ENCODE data around the gene ELOVL1.

Gene ELOVL1

DNA sequence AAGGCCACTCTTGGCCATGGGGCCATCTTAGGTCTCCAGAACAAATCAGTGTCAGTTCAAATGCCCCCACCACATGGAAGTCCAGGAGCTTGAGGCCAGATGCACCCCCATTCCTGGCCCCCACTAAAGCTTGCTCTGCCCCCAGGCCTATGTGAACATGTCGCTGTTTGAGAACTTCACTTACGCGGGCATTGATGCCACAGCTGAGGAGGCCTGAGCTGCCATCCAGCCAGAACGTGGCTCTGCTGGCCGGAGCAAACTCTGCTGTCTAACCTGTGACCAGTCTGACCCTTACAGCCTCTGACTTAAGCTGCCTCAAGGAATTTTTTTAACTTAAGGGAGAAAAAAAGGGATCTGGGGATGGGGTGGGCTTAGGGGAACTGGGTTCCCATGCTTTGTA is 45.3 kb downstream of the ELOVL1 start:
- no peak for DNase-seq

GRCh38 chr1:43321331-43321891 is 46.4 kb downstream of the ELOVL1 start:
- no peak for DNase-seq

GRCh38 chr1:43319766-43320165 is 48.0 kb downstream of the ELOVL1 start:
- no peak for DNase-seq

DNA sequence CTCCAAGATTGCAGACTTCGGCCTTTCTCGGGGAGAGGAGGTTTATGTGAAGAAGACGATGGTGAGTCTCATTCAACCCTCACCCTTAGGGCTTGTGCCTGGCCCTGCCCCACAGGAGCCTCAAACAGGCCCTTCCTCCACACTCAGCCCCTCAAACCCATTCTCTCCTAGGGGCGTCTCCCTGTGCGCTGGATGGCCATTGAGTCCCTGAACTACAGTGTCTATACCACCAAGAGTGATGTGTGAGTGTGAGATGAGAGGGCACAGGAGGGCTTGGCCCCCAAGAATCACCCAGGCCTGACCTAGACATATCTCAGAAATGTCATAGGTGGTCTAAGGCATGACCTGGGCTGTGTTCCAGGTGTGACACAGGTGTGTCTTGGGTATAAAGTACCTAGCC is 48.5 kb downstream of the ELOVL1 start:
- DNase-seq = no peak

GRCh38 chr1:43318831-43319230 is 49.0 kb downstream of the ELOVL1 start:
- no peak for DNase-seq

DNA sequence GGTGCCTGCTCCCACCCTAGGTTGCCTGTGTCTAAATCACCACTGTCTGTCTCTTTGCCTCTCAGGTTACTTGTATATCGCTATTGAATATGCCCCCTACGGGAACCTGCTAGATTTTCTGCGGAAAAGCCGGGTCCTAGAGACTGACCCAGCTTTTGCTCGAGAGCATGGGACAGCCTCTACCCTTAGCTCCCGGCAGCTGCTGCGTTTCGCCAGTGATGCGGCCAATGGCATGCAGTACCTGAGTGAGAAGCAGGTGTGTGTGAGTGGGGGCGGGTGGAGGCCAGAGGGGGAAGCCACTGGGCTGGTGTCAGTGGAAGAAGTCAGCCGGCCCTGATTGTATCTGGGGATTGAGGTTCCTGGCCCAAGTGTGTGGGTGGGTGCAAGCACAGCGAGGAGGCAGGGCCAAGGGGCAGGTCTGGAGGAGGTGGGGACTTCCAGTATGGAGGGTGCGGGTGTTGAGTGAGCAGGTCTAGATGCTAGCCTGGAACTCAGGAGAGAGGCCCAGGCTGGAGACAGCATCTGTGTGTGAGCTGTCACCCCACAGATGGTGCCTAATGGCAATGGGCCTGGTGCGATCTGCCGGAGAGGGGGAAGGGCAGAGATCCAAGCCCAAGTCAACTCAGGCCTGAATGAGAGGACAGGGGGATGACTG is 49.9 kb downstream of the ELOVL1 start:
- no peak for DNase-seq

- no peak for DNase-seq
Observed at GRCh38 chr1:43316738-43317520, 50.9 kb downstream of the ELOVL1 start.

DNA sequence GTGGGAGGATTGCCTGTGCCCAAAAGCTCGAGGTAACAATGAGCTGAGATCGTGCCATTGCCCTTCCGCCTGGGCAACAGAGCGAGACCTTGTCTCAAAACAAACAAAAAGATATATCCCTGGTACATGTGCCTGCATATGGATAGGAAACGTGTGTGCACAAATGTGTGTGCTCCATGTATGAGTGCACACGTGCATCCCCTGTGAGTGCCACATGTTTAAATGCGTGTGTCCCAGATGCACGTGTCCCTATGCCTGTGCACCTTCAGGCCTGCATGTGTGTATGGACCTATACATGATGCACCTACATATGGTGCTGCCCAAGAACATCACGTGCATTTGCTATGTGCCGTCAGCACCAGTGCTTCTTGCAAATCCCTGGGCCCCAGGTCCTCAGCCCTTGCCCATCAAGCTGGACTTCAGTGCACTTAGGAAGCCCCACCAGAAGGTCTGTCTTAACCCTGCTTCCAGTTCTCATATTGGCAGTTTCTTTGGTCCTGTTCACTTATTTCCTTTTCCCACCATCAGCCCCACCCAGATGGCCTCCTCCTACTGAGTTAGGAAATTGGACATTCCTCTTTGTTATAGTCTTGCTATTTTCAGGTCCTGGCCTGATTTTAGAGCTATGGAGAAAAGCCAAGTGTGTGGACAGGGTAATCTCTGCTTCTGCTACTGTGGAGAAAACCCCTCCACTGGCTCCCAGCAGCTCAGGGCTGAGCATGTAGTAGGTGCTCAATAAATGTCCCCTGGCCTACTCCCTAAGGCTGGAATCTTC is 51.7 kb downstream of the ELOVL1 start:
- no peak for DNase-seq

GRCh38 chr1:43315481-43315880 is 52.3 kb downstream of the ELOVL1 start:
- DNase-seq = no peak

DNA sequence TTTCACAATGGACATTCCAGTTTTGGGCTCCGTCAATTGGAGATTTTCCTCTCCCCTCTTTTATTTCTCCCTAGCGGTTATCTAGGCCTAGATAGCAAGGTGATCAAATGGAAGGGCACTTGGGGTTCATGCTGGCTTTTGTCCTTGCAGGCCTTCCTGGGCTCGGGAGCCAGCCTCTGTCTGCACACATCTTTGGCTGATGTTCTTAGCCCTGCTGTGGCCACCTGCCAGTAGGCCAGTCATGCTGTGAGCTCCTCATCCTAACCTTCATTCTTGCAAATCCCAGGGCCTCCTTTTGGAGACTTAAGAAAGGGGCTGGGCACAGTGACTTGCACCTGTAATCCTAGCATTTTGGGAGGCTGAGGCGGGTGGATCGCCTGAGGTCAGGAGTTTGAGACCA is 53.6 kb downstream of the ELOVL1 start:
- no peak for DNase-seq

GRCh38 chr1:43313771-43314170 is 54.0 kb downstream of the ELOVL1 start:
- no peak for DNase-seq

All from CD4-positive, alpha-beta T cell treated with Interleukin-17A for 4 hours (primary cell).